ENCODE data around the gene UGT1A7. TPM values are rescaled to one million over a fixed set of nuclear protein-coding genes. Genes with fewer than 3 reads are reported as not detected.
"Not testable (repeated sequence)": the region's sequence is repeated elsewhere in the genome, so short reads cannot be mapped to it uniquely, and the experiment has no call there.

UGT1A7 gene
- polyA plus RNA-seq (2011; rRNA removed) (0.04 TPM in 1 of 2 replicates, not detected in the other), polyA minus RNA-seq (2011; rRNA and poly(A)+ RNA removed) (not detected in 2 replicates)

DNA sequence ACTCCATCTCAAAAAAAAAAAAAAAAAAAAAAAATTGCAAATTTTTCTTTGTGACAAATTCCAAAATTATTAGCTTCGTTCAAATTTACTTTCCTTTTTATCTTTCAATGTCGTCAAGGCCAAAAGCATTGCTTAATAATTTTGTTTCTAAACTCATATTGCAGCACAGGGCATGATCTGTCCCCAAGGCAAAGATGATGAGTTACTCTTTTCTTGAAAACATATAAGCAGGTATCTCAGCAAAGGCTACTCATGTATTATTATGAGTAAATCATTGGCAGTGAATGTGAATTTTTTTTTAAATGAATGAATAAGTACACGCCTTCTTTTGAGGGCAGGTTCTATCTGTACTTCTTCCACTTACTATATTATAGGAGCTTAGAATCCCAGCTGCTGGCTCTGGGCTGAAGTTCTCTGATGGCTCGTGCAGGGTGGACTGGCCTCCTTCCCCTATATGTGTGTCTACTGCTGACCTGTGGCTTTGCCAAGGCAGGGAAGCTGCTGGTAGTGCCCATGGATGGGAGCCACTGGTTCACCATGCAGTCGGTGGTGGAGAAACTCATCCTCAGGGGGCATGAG lies at the start of gene UGT1A7:
Gene UGT1A7, plus strand, starts transcription at position 381 of the 579 bp plus-strand sequence. Its CDS starts 37 bp downstream, at position 418.
- Histone ChIP-seq H3K9me3 (ENCODE audit: control insufficient read depth, insufficient read depth, low read length) (no peaks in the 10 kb centered on the region), H3K27ac (ENCODE audit: low read depth, low read length) (no peak within 1 kb of the TSS), H3K27me3 (ENCODE audit: control insufficient read depth, insufficient read depth, low read length) (no peaks in the 10 kb centered on the region), H3K4me3 (ENCODE audit: low read depth, low read length) (no peak within 1 kb of the TSS)
- ChIA-PET POLR2A (no interaction called here), CTCF (no interaction called here)
- no peak for DNase-seq (ENCODE audit: low read depth, low spot score)
- TF ChIP-seq CTCF (IDR thresholded peaks at IDR 0.05; ENCODE audit: low read depth, low read length), result no peak

GRCh38 chr2:233636306-233636705 lies 45.4 kb upstream of the UGT1A7 start, which contains the start of gene UGT1A10:
Gene UGT1A10 (plus strand): TSS chr2:233636448. CDS start chr2:233636523, 75 bp downstream.
- DNase-seq (ENCODE audit: low read depth, low spot score); H3K4me3 ChIP-seq (ENCODE audit: low read depth, low read length); H3K27me3 ChIP-seq (ENCODE audit: control insufficient read depth, insufficient read depth, low read length); H3K9me3 ChIP-seq (ENCODE audit: control insufficient read depth, insufficient read depth, low read length); CTCF ChIA-PET; POLR2A ChIA-PET; H3K27ac ChIP-seq (ENCODE audit: low read depth, low read length): not testable (repeated sequence)

- peaks cover 6% of the 10 kb centered on the region for H3K27me3 ChIP-seq (ENCODE audit: control insufficient read depth, insufficient read depth, low read length)
- H3K4me3 ChIP-seq (ENCODE audit: low read depth, low read length), result no peak overlapping the region
- TF ChIP-seq CTCF (IDR thresholded peaks at IDR 0.05; ENCODE audit: low read depth, low read length), result no peak
- POLR2A ChIA-PET, result no interaction called here
- no peak for DNase-seq (ENCODE audit: low read depth, low spot score)
- no peaks in the 10 kb centered on the region for H3K9me3 ChIP-seq (ENCODE audit: control insufficient read depth, insufficient read depth, low read length)
- H3K27ac ChIP-seq (ENCODE audit: low read depth, low read length), result no peak overlapping the region
- CTCF ChIA-PET, result no interaction called here
Measured at GRCh38 chr2:233638836-233639235, 42.9 kb upstream of the UGT1A7 start.

GRCh38 chr2:233639860-233640259 lies 41.8 kb upstream of the UGT1A7 start:
- ChIA-PET CTCF (no interaction called here), POLR2A (no interaction called here)
- DNase-seq (ENCODE audit: low read depth, low spot score), result no peak
- Histone ChIP-seq H3K9me3 (ENCODE audit: control insufficient read depth, insufficient read depth, low read length) (no peaks in the 10 kb centered on the region), H3K27me3 (ENCODE audit: control insufficient read depth, insufficient read depth, low read length) (peaks cover 6% of the 10 kb centered on the region), H3K4me3 (ENCODE audit: low read depth, low read length) (no peak overlapping the region), H3K27ac (ENCODE audit: low read depth, low read length) (no peak overlapping the region)
- TF ChIP-seq CTCF (IDR thresholded peaks at IDR 0.05; ENCODE audit: low read depth, low read length), result no peak

GRCh38 chr2:233643128-233643527 lies 38.6 kb upstream of the UGT1A7 start:
- ChIA-PET CTCF (interaction anchor here (0.5 to 0.6 kb wide), 2 partner anchors 69 to 136 kb away, joined by 3 to 4 read pairs; no protein-coding TSS in a partner anchor), POLR2A (no interaction called here)
- TF ChIP-seq CTCF (IDR thresholded peaks at IDR 0.05; ENCODE audit: low read depth, low read length), result peak; percentile 34
- Histone ChIP-seq H3K9me3 (ENCODE audit: control insufficient read depth, insufficient read depth, low read length) (peaks cover 4% of the 10 kb centered on the region; the same call in 1 of the 2 replicates), H3K27ac (ENCODE audit: low read depth, low read length) (no peak overlapping the region), H3K27me3 (ENCODE audit: control insufficient read depth, insufficient read depth, low read length) (peaks cover 6% of the 10 kb centered on the region), H3K4me3 (ENCODE audit: low read depth, low read length) (no peak overlapping the region)
- DNase-seq (ENCODE audit: low read depth, low spot score), result no peak

DNA sequence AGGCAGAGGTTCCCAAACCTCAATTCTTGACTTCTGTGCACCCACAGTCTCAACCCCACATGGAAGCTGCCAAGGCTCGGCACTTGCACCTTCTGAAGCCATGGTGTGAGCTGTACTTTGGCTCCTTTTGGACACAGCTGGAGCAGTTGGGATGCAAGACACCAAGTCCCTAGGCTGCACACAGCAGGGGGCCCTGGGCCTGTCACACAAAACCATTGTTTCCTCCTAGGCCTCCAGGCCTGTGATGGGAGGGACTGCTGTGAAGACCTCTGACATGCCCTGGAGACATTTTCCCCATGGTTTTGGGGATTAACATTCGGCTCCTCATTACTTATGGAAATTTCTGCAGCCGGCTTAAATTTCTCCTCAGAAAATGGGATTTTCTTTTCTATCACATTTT lies 35.7 kb upstream of the UGT1A7 start:
- H3K4me3 ChIP-seq (ENCODE audit: low read depth, low read length); DNase-seq (ENCODE audit: low read depth, low spot score); H3K27me3 ChIP-seq (ENCODE audit: control insufficient read depth, insufficient read depth, low read length); CTCF ChIA-PET; H3K9me3 ChIP-seq (ENCODE audit: control insufficient read depth, insufficient read depth, low read length); POLR2A ChIA-PET; H3K27ac ChIP-seq (ENCODE audit: low read depth, low read length): not testable (repeated sequence)

Data from AG04450 (cell line).